ENCODE data around the gene PPME1.

The PPME1 gene

GRCh38 chr11:74142624-74143023 is 28.5 kb upstream of the PPME1 start:
- Mint-ChIP-seq H3K27ac (no peak overlapping the region), H3K36me3 (ENCODE audit: low read depth) (peaks cover 16% of the 10 kb centered on the region), H3K4me1 (ENCODE audit: low read depth) (peaks cover 2% of the 10 kb centered on the region), H3K9me3 (no peaks in the 10 kb centered on the region), H3K4me3 (no peak overlapping the region), H3K27me3 (ENCODE audit: low read depth) (no peaks in the 10 kb centered on the region)

GRCh38 chr11:74144592-74144991 is 26.5 kb upstream of the PPME1 start:
- no peak overlapping the region for H3K27ac Mint-ChIP-seq
- peaks cover 6% of the 10 kb centered on the region for H3K4me1 Mint-ChIP-seq (ENCODE audit: low read depth)
- H3K4me3 Mint-ChIP-seq: no peak overlapping the region
- H3K9me3 Mint-ChIP-seq: no peaks in the 10 kb centered on the region
- peaks cover 12% of the 10 kb centered on the region for H3K36me3 Mint-ChIP-seq (ENCODE audit: low read depth)
- no peaks in the 10 kb centered on the region for H3K27me3 Mint-ChIP-seq (ENCODE audit: low read depth)

DNA sequence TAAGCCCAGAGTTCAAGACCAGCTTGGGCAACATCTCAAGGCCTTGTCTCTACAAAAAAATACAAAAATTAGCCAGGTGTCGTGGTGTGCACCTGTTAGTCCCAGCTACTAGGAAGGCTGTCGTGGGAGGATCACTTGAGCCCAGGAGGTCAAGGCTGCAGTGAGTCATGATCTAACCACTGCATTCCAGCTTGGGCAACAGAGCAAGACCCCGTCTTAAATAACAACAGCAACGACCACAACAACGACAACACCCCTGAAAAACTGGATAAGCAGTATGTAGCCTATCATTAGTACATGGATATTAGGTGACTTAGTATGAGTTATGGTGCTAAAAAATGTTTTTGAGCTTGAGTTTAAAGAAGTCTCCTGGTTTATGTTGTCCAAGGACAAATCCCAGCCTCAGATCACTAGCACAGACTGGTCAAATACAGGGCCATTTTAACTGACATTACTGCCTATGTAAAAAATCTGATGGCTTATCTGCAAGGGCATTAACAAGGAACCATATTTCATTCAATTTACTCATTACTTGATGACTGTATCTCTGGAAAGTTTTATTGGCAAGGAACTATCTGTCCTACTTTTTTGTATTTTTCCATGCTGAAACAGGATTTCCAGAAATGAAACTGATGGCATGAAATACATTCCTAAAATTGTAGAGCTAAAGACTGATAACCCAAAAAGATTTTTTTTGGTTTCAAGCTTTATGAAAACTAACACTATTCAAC is 23.7 kb upstream of the PPME1 start:
- no peak overlapping the region for H3K27ac Mint-ChIP-seq
- no peak overlapping the region for H3K4me3 Mint-ChIP-seq
- H3K4me1 Mint-ChIP-seq (ENCODE audit: low read depth): peaks cover 6% of the 10 kb centered on the region
- no peaks in the 10 kb centered on the region for H3K9me3 Mint-ChIP-seq
- no peaks in the 10 kb centered on the region for H3K27me3 Mint-ChIP-seq (ENCODE audit: low read depth)
- H3K36me3 Mint-ChIP-seq (ENCODE audit: low read depth): peaks cover 16% of the 10 kb centered on the region

DNA sequence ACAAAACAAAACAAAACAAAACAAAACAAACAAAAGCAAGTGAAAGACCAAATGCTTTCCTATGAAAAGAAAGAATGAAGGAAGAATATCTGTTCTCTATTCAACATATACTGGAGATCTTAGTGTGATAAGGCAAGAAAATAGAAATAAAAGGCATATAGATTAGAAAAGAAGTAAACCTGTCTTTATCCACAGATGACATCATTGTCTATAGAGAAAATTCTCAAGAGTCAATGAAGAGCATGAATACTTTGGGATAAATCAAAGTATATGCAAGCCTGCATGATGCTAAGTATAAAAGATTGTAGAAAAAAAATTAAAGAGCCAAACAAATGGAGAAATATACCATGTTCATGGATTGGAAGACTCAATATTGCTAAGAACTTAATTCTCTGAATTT is 17.9 kb upstream of the PPME1 start:
- H3K36me3 Mint-ChIP-seq (ENCODE audit: low read depth): peaks cover 31% of the 10 kb centered on the region
- H3K27me3 Mint-ChIP-seq (ENCODE audit: low read depth): no peaks in the 10 kb centered on the region
- peaks cover 4% of the 10 kb centered on the region for H3K9me3 Mint-ChIP-seq
- H3K27ac Mint-ChIP-seq: no peak overlapping the region
- H3K4me3 Mint-ChIP-seq: no peak overlapping the region
- peaks cover 6% of the 10 kb centered on the region for H3K4me1 Mint-ChIP-seq (ENCODE audit: low read depth)

DNA sequence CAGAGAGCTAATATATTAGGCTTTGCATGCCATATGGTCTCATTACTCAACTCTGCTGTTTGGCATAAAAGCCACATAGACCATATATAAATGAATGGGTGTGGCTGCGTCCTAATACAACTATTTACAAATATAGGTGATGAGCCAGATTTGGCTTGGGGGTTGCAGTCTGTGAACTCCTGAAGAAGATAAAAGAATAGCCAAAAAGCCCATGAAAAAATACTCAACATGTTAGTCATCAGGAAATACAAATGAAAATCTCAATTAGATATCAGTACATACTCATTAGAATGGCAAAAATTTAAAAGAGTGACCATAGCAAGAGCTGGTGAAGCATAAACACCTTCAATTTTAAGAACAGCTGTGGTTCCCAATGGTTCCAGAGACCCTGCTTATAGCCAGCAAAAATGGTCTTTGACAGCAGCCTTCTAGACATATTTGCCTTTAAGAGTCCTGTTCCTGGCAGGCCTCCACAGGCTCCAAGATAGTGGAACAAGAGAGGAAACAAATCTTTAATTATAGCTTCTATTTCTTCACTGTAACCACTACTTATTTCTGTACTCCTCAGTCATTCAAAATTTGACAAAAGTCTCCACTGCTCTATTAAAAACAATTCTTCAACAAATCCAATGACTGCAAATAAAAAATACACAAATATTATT is 16.3 kb upstream of the PPME1 start:
- Mint-ChIP-seq H3K27ac (no peak overlapping the region), H3K9me3 (peaks cover 4% of the 10 kb centered on the region), H3K36me3 (ENCODE audit: low read depth) (peaks cover 31% of the 10 kb centered on the region), H3K4me3 (no peak overlapping the region), H3K4me1 (ENCODE audit: low read depth) (peaks cover 3% of the 10 kb centered on the region), H3K27me3 (ENCODE audit: low read depth) (no peaks in the 10 kb centered on the region)

GRCh38 chr11:74157169-74157568 is 13.9 kb upstream of the PPME1 start:
- Mint-ChIP-seq H3K9me3 (peaks cover 4% of the 10 kb centered on the region), H3K4me1 (ENCODE audit: low read depth) (peaks cover 3% of the 10 kb centered on the region), H3K36me3 (ENCODE audit: low read depth) (peaks cover 36% of the 10 kb centered on the region), H3K27me3 (ENCODE audit: low read depth) (no peaks in the 10 kb centered on the region), H3K27ac (no peak overlapping the region), H3K4me3 (no peak overlapping the region)

DNA sequence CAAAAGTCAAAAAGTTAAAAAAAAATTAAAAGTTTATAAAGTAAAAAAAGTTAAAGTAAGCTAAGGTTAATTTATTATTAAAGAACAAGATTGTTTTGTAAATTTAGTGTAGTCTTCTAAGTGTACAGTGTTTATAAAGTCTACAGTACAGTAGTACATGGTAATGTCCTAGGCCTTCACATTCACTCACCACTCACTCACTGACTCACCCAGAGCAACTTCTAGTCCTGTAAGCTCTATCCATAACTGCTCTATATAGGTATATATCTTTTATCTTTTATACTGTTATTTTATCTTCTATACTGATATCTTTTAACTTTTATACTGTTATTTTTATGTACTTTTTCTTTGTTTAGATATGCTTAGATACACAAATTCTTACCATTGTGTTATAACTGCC is 11.4 kb upstream of the PPME1 start:
- peaks cover 4% of the 10 kb centered on the region for H3K4me1 Mint-ChIP-seq (ENCODE audit: low read depth)
- H3K36me3 Mint-ChIP-seq (ENCODE audit: low read depth): peaks cover 33% of the 10 kb centered on the region

DNA sequence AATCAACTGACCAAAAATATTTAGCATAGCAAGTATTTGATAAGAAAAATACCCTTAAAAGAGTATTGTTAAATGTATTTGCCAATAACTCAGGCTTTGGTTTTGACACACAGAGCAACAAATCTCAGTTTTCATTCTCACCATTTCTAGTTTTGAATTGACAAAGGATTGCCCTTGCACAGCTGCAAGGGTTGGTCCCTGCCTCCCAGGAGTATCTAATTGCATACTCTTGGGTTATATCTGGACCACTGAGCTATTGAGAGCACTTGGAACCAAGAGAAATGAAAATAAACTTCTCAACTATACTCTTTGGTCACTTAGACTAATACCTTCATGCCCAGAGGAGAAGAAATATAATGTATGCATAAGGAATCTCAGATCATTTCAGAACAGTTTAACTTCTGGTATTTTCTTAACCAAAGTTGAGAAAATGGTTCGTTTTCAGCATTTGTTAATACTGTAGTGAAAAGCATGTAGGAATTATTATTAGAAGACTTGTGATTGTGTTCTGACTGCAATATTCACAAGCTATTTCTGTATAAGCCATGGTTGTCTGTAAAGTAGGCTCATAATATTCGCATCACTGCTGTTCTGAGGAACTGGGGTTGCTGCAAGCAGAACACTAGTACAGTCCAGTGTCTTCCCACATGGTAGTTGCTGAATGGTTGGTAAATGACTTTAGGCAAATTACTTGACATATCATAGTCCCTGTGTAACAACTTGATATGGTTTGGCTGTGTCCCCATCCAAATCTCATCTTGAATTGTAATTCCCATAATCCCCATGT is 8.2 kb upstream of the PPME1 start:
- Mint-ChIP-seq H3K4me1 (ENCODE audit: low read depth) (peaks cover 2% of the 10 kb centered on the region), H3K36me3 (ENCODE audit: low read depth) (peaks cover 35% of the 10 kb centered on the region), H3K27ac (no peak overlapping the region), H3K4me3 (no peak overlapping the region), H3K9me3 (no peaks in the 10 kb centered on the region), H3K27me3 (ENCODE audit: low read depth) (no peaks in the 10 kb centered on the region)

More for the DNA sequence above, 11.4 kb upstream of the PPME1 start:
- Mint-ChIP-seq H3K9me3 (no peaks in the 10 kb centered on the region), H3K27ac (no peak overlapping the region), H3K4me3 (no peak overlapping the region), H3K27me3 (ENCODE audit: low read depth) (no peaks in the 10 kb centered on the region)

- Mint-ChIP-seq H3K4me3 (no peak overlapping the region), H3K9me3 (no peaks in the 10 kb centered on the region), H3K4me1 (ENCODE audit: low read depth) (peaks cover 7% of the 10 kb centered on the region), H3K27ac (no peak overlapping the region), H3K27me3 (ENCODE audit: low read depth) (no peaks in the 10 kb centered on the region), H3K36me3 (ENCODE audit: low read depth) (peaks cover 19% of the 10 kb centered on the region)
Observed at GRCh38 chr11:74168838-74169237, 2.3 kb upstream of the PPME1 start.

DNA sequence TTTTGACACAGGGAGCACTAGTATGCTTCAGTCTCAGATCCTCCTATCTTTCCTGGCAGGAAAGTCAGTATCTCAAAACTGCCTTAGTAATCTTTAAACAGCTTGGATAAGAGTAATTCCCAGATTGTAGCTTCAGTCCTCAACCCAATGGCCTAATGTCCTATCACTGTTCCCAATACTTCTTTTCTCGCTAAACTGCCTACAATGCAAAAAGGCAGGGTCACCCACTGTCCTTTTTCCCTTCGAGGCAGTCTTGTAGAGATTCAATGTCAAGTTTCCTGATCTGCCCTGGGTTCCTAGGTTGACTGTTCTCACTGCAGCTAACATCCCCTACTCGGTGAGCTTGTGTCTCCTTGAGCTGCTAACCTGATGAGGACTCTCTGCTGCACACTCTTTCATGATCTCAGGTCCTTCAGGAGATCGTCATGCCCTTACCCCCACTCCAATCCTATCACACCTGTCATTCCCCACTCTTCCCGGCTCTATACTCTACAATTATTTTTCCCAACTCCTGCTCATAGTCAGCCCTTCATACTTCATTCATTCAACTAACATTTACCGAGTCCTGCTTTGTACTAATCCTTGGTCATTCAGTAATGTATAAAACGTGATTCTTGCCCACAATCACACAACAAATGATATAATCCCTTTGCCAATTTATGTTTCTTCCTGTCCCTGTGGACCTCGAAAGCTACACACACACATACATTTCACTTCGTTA is 1.2 kb upstream of the PPME1 start:
- H3K4me3 Mint-ChIP-seq: no peak overlapping the region

DNA sequence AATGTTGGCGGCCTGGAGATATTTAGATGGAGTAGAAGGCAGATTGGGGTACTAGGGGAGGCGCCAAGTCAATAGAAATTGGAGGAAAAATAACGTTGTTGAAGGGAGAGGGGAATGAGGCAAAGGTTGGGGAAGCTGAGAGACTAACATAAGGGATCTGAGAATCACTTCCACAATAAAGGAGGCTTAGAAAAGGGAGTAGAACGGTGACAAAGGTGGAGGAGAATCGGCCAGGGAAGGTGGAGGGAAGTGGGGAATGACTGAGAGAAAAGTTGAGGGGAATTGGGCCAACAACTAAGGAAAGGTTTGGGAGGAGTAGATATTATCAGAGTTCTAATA is 510 bp downstream of the PPME1 start:
- Mint-ChIP-seq H3K36me3 (ENCODE audit: low read depth) (peaks cover 7% of the 10 kb centered on the region), H3K4me3 (no peak overlapping the region), H3K27me3 (ENCODE audit: low read depth) (no peaks in the 10 kb centered on the region), H3K9me3 (no peaks in the 10 kb centered on the region), H3K4me1 (ENCODE audit: low read depth) (peaks cover 12% of the 10 kb centered on the region), H3K27ac (no peak overlapping the region)

More for the DNA sequence above, 1.2 kb upstream of the PPME1 start:
- Mint-ChIP-seq H3K9me3 (no peaks in the 10 kb centered on the region), H3K4me1 (ENCODE audit: low read depth) (peaks cover 12% of the 10 kb centered on the region), H3K27me3 (ENCODE audit: low read depth) (no peaks in the 10 kb centered on the region), H3K27ac (no peak overlapping the region), H3K36me3 (ENCODE audit: low read depth) (peaks cover 14% of the 10 kb centered on the region)

GRCh38 chr11:74171997-74172396 is 908 bp downstream of the PPME1 start:
- Mint-ChIP-seq H3K4me3 (no peak overlapping the region), H3K36me3 (ENCODE audit: low read depth) (peaks cover 4% of the 10 kb centered on the region), H3K27me3 (ENCODE audit: low read depth) (no peaks in the 10 kb centered on the region), H3K4me1 (ENCODE audit: low read depth) (peaks cover 12% of the 10 kb centered on the region), H3K27ac (no peak overlapping the region), H3K9me3 (no peaks in the 10 kb centered on the region)

GRCh38 chr11:74175920-74176319 is 4.8 kb downstream of the PPME1 start:
- H3K9me3 Mint-ChIP-seq: no peaks in the 10 kb centered on the region
- no peak overlapping the region for H3K27ac Mint-ChIP-seq
- peaks cover 2% of the 10 kb centered on the region for H3K36me3 Mint-ChIP-seq (ENCODE audit: low read depth)
- H3K4me1 Mint-ChIP-seq (ENCODE audit: low read depth): peaks cover 11% of the 10 kb centered on the region
- no peak overlapping the region for H3K4me3 Mint-ChIP-seq
- H3K27me3 Mint-ChIP-seq (ENCODE audit: low read depth): no peaks in the 10 kb centered on the region

DNA sequence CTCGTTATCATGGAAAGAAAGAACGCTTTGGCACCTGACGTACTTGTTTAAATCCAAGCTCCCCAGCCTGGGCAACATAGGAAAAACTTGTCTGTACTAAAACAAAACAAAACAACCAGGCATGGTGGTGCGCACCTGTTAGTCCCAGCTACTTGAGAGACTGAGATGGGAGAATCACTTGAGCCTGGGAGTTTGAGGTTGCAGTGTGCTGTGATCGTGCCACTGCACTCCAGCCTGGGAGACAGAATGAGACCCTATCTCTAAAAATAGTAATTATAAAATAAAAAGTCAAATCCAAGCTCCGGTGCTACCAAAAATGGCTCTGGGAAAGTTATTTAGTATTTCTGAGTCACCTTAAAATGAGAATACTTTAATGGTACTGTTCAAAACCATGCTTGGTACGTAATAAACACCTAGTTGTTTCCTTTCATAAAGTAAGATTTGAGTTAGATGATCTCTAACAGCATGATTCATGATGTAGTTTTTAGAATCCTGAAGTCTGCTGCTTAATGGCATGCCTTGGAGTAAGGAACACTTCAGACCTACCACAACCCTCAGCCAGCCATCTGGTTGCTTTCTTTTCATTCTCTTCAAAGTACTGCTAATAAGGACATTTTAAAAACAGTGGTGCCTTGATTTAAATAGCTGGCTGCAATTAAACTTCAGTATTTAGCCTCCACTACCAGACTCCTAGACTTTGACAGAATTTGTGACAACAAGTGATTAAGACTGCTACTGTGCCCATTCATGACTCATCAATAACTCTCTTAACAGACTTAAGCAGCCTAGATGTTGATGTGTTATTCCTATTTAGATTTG is 8.4 kb downstream of the PPME1 start:
- H3K4me3 Mint-ChIP-seq: no peak overlapping the region
- H3K27me3 Mint-ChIP-seq (ENCODE audit: low read depth): no peaks in the 10 kb centered on the region
- H3K4me1 Mint-ChIP-seq (ENCODE audit: low read depth): peaks cover 8% of the 10 kb centered on the region
- H3K9me3 Mint-ChIP-seq: no peaks in the 10 kb centered on the region
- peaks cover 2% of the 10 kb centered on the region for H3K36me3 Mint-ChIP-seq (ENCODE audit: low read depth)
- no peak overlapping the region for H3K27ac Mint-ChIP-seq
